GM12891 (cell line): ENCODE results near the gene ZSCAN5B.

ENCODE experiments used
- PAX5 ChIP-seq: IDR thresholded peaks from 2 replicates; pipeline ENCODE4 v1.6.1; 2011; ENCODE audit warnings: low read length, moderate library complexity, mild to moderate bottlenecking; ENCODE audit not compliant: insufficient read depth, severe bottlenecking
- POLR2A ChIP-seq: IDR thresholded peaks from 2 replicates; pipeline ENCODE4 v1.6.1; 2011; ENCODE audit warnings: low read depth, low read length, control low read depth
- POLR2AphosphoS5 ChIP-seq: IDR thresholded peaks from 2 replicates; pipeline ENCODE4 v1.6.1; 2011; ENCODE audit warnings: low read depth, low read length, control low read depth
- POU2F2 ChIP-seq: IDR thresholded peaks from 2 replicates; pipeline ENCODE4 v1.6.1; 2011; ENCODE audit warnings: low read depth, mild to moderate bottlenecking, control low read depth, low read length, moderate library complexity
- SPI1 ChIP-seq: IDR thresholded peaks from 2 replicates; pipeline ENCODE4 v1.6.1; 2011; ENCODE audit warnings: low read depth, low read length, control low read depth
- TAF1 ChIP-seq: IDR thresholded peaks from 2 replicates; pipeline ENCODE4 v1.6.1; 2011; ENCODE audit warnings: low read depth, low read length, control low read depth

DNA sequence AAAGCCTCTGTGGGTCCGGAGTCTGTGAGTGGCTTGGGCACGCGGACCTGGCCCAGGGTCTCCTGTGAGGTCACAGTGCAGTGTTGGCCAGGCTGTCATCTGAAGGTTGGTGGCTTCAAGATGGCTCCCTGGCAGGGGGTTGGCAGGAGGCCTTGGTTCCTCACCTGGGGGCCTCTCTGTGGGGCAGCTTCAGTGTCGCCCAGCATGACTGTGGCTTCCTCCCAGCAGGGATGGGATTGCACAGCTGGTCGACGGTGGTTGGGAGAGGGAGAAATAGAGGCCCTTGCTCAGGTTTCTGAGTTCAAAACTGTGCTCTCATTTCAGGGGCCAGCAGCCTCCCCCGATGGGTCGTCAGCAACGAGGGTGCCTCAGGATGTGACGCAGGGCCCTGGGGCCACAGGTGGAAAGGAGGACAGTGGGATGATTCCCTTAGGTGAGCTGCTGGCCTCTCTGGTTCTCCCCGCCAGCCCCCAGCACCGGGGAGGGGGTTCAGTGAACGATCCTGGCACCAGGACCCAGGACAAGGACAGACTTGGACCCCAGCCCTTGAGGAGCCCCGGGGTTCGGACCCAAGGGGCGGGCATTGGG, 39.3 kb downstream of the ZSCAN5B start:
- TF ChIP-seq POLR2A = no peak
- TF ChIP-seq POLR2AphosphoS5 = no peak
- TF ChIP-seq TAF1 = no peak
- TF ChIP-seq PAX5 = no peak
- no peak for TF ChIP-seq SPI1
- no peak for TF ChIP-seq POU2F2
